Right renal cortex interstitium (tissue), 3 donors: ENCODE results near the gene NHLRC2. TPM values are rescaled to one million over a fixed set of nuclear protein-coding genes. Genes with fewer than 3 reads are reported as not detected.
A peak's percentile ranks its signal among the peaks of the same experiment; 100 is the strongest.
"Not testable (repeated sequence)": the region's sequence is repeated elsewhere in the genome, so short reads cannot be mapped to it uniquely, and the experiment has no call there.

Experiments used
- DNase-seq, 3 donors: peaks; one replicate each; pipeline ENCODE4 v3.0.0-alpha.2; 2013; ENCODE audit warnings: low read depth in 3 of 3, low spot score in 2 of 3
- polyA plus RNA-seq, 3 donors: library from polyadenylated mRNA; unstranded; fragments of 120-200 nt; gene quantifications; one replicate each; pipeline ENCODE4 v1.2.1, GENCODE V29; 2013; ENCODE audit not compliant: insufficient read length in 3 of 3

NHLRC2 gene, protein sequence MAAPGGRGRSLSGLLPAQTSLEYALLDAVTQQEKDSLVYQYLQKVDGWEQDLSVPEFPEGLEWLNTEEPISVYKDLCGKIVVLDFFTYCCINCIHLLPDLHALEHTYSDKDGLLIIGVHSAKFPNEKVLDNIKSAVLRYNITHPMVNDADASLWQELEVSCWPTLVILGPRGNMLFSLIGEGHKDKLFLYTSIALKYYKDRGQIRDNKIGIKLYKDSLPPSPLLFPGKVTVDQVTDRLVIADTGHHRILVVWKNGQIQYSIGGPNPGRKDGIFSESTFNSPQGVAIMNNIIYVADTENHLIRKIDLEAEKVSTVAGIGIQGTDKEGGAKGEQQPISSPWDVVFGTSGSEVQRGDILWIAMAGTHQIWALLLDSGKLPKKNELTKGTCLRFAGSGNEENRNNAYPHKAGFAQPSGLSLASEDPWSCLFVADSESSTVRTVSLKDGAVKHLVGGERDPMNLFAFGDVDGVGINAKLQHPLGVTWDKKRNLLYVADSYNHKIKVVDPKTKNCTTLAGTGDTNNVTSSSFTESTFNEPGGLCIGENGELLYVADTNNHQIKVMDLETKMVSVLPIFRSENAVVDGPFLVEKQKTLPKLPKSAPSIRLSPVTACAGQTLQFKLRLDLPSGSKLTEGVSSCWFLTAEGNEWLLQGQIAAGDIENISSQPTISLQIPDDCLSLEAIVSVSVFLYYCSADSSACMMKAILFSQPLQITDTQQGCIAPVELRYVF
- polyA plus RNA-seq: 10 to 100 TPM; 16.6 to 19.6 (median 17.1) TPM

DNA sequence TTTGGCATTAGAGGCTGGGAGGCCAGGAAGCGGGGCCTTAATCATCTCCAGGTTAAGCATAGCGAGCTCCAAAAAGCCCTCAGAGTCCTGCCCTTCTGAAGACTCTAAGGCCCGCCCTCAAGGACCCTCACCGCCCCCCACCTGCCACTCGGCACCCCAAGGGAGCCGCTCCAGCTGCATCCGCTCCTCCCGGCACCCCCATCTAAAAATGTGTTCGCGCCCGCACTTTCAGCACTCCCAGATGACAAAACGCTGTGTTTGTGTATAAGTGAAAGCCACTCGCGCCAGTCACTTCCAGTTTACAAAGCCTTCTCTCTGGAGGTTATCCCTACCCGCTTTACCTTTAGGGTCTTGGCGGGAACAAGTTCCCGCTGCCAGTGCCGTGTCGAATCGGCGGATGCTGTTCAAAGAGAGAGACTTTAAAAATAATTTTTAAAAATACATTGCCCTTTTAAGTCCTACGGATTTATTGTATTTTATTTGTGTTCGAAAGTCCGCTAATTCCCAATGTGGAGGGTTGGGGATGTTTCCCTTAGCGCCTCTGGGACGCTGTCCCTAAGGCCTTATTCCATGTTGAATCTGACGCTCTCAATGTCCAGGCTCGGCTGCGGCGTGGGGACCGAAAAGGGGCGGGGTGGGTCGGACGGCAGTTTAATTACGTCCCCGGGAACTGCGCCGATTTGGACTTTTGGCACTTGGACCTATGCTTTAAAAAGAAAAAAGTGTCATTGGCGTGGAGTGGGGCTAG is at the start of gene NHLRC2, which contains the start of gene DCLRE1A:
TSS of gene NHLRC2 (plus strand) at position 649 of the 748 bp plus-strand sequence. CDS start 212 bp downstream, outside the sequence.
TSS of gene DCLRE1A (minus strand) at position 70 of the 748 bp plus-strand sequence. CDS start 900 bp downstream, outside the sequence.
- peak; percentile 68 to 87 (median 84) for DNase-seq

DNA sequence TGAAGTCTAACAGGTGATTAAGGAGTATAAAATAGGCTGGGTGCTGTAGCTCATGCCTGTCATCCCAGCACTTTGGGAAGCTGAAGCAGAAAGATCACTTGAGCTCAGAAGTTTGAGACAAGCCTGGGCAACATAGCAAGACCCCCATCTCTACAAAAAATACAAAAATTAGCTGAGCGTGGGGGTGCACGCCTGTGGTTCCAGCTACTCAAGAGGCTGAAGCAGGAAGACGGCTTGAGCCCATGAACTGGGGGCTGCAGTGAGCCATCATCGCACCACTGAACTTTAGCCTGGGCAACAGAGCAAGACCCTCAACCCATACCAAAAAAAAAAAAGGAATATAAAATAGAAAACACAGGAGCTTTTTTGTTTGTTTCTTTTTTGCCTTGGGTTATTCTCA is 48.0 kb upstream of the NHLRC2 start:
- DNase-seq: no peak

DNA sequence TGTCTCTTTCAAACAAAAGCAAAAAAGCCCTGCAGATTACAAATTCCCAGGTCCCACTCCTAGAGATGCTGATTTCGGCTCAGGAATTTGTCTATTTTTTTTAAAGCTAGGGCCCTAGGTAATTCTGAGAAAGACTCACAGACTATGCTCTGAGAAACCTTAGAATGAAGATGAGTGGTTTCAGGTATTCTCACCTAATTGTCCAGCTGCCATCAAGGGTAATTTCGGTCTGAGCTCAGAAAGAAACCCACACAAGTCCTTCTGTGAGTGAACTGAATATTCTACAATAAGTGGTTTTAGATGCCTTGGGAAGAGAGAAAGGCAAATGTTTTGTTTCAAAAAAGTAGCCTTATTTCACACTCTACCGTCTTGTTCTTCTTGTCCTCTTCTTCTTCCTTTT is 46.3 kb upstream of the NHLRC2 start:
- no peak for DNase-seq

DNA sequence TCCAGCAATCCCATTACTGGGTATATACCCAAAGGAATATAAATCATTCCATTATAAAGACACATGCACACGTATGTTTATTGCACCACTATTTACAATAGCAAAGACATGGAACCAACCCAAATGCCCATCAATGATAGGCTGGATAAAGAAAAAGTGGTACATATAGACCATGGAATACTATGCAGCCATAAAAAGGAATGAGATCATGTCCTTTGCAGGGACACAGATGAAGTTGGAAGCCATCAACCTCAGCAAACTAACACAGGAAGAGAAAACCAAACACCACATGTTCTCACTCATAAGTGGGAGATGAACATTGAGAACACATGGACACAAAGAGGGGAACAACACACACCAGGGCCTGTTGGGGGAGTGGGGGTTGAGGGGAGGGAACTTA is 39.8 kb upstream of the NHLRC2 start:
- DNase-seq: not testable (repeated sequence)

DNA sequence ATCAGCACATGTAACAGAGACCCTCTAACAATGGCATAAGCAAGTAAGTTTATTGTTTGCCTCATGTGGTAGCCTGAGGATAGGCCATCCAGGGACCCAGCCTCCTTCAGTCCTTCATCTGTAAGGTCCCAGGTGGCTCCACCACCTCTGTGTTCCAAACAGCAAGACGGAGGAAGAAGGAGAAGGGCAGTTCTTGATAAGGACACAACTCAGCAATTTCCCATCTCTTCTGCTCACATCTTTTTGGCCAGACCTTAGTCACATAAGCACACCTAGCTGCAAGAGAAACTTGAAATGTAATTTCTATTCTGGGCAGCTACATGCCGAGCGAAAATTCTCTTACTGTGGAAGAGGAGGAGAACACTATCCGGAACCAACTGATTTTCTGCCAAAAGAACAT is 34.5 kb upstream of the NHLRC2 start:
- no peak for DNase-seq

DNA sequence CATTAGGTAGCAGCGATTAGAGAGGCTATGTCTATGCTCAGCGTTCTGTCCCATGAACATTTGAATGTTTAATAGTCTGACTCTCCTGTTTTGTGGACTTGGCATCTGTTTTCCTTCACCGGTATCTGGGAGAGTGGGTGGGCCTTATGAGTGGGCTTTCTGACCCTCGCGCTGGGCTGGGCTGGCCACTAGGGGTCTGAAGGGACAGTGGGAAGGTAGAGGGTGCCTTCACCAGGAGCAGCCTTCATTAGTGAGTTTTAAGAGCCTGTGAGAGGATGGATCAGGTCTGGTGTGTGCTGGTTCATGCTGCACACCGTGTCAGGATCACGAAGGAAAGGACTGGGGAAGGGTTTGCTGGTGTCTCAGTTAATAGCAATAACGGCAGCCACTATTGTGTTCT is 34.0 kb upstream of the NHLRC2 start:
- DNase-seq: no peak

DNA sequence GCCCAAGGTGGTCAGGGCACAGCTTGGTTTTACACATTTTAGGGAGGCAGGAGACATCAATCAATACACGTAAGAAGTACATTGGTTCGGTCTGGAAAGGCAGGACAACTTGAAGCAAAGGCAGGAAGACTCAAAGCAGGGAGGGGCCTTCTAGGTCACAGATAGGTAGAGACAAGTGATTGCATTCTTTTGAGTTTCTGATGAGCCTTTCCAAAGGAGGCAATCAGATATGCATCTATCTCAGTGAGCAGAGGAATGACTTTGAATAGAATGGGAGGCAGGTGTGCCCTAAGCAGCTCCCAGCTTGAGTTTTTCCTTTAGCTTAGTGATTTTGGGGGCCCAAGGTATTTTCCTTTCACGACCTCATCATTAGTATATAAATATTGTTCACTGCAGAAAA is 33.2 kb upstream of the NHLRC2 start:
- not testable (repeated sequence) for DNase-seq

DNA sequence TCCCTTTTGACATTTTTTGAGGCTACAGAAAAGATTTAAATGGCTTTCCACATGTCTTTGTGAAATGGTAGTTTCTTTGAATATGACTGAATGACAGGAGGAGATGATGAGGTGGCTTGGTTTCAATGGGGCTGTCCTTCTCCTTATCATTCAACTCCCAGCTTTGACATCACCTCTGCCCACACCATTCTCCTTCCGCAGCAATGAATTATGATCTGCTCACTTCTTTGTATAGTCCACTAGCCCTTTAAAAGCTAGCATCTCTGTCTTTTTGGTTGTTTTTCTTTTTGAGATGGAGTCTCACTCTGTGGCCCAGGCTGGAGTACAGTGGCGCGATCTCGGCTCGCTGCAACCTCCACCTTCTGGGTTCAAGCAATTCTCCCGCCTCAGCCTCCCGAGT is 32.3 kb upstream of the NHLRC2 start:
- DNase-seq: no peak

DNA sequence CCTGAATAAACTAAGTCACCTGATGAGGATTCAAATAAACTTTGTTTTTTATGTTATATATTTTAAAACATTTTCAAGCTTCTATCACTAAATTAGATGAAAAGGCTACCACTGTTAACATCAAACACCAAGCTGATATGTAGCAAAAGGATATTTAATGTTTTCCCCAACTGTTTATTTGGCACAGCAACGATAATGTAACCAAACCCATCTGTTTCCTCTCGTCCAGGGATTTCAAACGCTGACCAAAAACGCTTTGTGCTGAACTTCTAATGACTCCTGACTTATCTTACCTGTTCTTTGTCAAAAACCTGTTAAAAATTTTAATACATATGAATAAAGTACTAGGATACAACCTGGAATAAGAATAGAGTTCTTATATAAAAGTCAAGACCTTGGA is 31.1 kb upstream of the NHLRC2 start:
- DNase-seq: no peak

DNA sequence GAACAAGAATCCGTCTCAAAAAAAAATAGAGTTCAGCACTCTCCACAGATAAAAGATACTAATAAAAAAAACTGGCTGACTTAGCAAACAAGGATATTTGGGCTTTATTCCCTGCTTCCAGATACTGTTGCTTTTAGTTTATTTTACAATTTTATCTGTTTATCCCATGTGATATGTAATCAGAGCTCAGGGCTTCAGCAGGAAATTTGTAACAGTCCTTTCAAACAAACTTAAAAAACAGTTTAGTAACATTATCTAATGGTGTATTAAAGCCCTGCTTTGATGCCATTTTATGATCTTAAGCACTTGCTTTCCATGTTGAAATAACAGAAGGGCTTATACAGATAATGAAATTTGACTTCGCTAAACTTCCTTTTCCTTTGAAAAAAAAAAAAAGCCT is 28.7 kb upstream of the NHLRC2 start:
- DNase-seq: no peak

DNA sequence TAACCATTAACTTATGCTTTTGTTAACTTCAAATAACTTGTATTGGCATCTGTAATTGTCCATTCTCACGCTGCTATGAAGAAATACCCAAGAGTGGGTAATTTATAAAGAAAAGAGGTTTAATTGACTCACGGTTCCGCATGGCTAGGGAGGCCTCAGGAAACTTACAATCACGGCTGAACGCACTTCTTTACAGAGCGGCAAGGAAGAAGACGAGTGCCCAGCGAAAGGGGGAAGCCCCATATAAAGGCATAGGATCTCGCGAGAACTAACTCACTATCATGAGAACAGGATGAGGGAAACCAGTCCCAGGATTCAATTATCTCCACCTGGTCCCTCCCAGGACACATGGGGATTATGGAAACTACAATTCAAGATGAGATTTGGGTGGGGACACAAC is 25.9 kb upstream of the NHLRC2 start:
- DNase-seq: not testable (repeated sequence)

DNA sequence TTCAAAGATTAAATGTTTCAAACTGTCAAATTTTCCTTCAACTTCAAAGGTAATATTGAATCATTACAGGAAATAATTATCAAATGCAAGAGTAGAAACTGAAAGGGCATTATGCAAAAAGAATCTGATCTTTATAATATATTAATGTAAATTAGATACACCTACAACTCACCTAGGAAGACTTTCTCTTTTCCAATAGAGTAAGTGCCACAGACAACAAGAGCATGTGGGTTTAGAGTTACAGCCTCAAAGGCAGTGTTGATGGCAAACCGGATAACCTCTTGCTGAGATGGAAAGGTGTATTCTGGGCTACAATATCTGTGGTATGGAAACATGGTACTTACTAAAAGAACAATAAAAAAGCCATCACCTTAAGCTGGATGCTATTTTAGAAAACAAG is 12.3 kb upstream of the NHLRC2 start:
- no peak for DNase-seq

DNA sequence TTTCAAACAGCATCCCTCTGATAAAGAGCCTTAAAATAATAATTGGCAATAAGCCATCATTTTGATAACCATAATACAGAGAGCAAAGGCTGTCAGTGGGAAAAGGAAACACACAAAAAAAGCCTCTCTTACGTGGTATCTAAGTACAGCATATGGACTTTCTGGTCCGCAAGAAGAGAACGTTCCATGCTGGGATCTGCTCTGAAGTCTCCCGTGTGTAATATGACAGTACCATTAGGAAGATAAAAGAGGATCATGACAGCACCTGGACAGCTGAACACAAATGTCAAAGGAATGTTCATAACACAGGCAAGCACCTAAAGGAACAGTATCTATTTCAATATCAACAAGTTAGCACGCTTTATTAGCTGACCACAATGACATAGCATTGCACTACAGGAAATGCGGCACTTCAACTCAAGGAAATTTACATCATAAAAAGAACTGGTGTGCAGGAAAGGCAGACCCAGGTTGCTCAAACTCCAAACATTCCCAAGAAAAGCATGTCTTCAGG is 10.4 kb upstream of the NHLRC2 start:
- DNase-seq: no peak

DNA sequence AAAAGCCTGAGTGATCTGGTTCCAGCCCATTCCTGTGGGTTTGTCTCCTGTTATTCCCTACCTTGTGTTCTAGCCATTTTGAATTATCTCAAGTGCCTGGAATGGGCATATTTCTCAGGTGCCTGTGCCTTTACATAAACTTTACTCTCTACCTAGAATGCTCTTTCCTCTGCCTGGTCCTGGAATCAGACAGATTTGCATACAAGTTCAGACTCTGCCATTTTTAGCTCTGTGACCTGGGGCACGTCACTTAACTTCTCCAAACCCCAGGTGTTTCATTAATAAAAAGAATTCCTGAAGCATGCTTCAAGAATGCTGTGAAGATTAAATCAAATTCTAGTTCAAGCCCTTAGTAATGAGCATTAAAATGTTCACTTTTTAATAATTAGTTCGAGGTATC is 8.4 kb upstream of the NHLRC2 start:
- DNase-seq: no peak

DNA sequence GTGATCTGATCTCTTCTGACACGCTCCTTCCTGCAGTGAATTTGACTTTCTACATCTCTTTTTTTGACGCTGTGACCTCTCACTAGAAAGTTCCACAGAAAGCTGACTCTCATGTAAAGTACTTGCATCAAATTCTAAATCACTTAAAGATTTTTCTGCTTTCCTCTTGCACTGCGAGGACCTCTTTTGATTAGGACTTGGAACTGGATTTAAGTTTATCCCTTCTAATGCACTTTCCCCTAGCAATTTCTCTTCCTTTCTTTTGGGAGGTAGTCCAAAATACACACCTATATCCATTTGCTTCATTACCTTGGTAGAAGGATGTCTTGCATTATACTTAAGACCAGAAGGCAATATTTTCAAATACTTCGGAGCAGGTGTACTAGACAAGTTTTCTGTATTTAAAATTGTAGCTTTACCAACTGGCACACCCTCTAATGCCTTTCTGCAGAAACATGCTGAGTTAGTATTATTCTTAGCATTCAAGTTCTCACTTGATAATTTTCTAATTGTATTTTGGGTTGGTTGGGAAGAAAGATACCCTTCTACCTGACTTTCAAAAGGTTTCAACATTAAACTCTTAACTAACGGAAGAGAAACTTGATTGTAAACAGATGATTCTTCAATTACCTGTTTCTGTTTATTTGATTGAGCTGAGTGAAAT is 5.2 kb upstream of the NHLRC2 start:
- no peak for DNase-seq

DNA sequence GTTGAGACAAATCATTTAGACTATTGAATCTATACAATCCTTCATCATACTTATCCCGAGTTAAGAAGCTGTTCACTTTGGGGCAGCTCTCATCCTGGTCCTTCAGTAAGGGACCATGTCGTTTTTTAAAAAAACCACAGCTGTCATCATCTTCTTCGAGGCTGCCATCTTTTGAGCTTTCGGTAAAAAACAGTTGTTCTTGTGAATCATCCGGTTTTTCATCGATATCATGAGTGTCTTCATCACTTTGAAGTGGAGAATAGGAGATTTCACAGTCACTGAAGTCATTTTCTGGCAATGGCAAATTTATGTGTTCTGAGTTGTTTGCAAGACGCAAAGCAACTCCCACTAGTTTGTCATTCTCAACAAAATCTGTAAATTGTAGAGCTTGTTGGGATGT is 4.5 kb upstream of the NHLRC2 start:
- DNase-seq: no peak

DNA sequence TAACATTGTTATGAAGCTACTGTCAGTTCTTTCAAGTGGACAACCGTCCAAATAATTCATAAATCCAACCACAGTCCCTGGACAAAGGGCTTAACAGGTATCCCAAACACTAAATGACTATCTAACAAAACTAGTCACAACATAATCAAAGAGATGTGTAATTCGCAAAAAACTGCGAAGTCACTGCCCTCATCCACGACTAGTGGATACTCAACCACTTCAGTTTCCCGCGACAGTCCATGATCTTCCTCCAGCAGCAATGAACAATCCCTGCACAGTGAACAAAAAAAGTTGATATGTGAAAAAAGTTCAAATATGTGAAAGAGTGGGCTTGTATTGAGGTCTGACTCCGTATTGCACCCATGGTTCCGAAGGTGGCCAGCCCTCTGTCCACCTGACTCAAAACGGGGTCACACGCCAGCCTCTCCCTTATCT is 866 bp upstream of the NHLRC2 start:
- DNase-seq: no peak

DNA sequence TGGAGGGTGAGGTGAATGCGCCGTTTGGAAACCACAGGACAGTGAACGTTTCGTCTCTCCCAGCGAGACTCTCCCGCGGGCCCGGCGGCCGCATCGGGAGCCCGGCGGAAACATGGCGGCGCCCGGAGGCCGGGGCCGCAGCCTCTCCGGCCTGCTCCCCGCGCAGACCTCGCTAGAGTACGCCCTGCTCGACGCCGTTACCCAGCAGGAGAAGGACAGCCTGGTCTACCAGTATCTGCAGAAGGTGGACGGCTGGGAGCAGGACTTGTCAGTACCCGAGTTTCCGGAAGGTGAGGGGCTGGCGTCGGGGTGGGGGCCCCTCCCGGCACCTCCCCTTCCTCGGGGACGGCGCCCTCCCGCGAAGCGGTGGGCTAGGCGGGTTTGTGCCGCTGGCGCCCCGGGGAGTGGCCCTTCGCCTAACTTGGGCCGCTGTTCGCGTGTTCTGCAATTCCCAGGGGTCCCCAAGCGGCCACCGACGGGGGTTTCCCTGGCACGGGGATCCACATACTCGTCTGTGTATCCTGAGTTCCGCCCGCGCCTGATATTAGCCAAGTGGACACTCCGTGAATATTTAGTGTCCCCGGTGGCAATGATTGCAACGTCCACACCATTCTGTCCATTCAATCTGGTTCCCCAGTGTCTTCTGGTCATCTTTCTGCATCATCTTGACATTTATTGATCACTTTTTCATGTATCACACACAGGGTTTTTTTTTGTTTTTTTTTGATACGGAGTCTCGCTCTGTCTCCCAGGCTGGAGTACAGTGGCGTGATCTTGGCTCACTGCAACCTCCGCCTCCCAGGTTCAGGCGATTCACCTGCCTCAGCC is 514 bp downstream of the NHLRC2 start:
- DNase-seq: peak in 1 of 3 donors; percentile 56

DNA sequence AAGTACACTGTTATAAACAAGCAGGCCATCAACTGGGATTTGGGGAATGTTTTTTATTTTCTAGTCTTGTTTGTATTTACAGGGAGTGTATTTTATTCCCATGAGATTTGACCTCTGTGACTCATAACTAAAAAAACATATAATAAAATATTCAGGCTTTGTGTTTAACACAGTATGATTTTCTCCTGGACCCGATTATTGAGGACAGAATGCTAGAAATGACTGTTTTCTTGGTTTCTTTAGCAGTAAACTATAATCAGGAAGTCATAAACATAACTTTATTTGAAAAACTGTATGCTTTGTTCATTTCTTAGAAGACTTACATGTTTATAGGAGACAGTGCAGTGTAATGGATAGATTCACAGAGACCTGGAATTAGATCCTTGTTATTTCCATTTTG is 2.1 kb downstream of the NHLRC2 start:
- no peak for DNase-seq
